Sigmoid colon (tissue), 4 donors: Measurements from ENCODE around the gene MYOF.

Source experiments
- EP300 ChIP-seq, 4 donors: sonication (generic); formaldehyde crosslinking; IDR thresholded peaks; one replicate each; pipeline ENCODE4 v1.6.1; 2017; ENCODE audit warnings: antibody characterized with exemption in 4 of 4
- POLR2A ChIP-seq, 2 donors: fragments of 450-650 bp; IDR thresholded peaks; one replicate each; pipeline ENCODE4 v1.6.1; 2016; ENCODE audit warnings: antibody characterized with exemption in 2 of 2, mild to moderate bottlenecking in 2 of 2, moderate library complexity in 2 of 2
- TF ChIP-seq, protein P1 (sequence below), 4 experiments: fragments of 450-650 bp in 3 of 4; fragments of 200-600 bp in 1 of 4; IDR thresholded peaks; one replicate each; pipeline ENCODE4 v1.5.1; 2016 to 2019; ENCODE audit warnings: antibody characterized with exemption in 4 of 4, mild to moderate bottlenecking in 3 of 4, moderate library complexity in 2 of 4

DNA sequence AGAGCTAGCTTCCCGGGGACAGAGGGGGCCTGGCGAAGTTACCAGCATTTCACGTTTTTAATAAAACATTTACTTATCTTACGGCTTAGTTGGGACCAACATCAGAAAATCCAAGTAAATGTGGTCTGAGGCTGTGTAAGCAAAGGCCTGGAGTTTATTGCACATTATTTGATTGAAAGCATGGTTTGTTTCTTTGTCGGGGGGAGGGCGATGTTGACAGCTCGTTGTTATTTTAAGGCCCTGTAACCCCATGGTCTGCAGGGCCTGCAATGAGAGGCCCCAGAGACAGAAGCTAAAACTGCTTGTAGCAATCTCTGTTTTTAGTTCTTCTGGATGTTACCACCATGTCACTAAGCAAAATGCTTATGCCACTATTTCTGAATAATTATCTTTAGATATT lies 88.9 kb downstream of the MYOF start:
- no peak for TF ChIP-seq EP300 (IDR thresholded peaks at IDR 0.05)
- TF ChIP-seq, protein P1, sequence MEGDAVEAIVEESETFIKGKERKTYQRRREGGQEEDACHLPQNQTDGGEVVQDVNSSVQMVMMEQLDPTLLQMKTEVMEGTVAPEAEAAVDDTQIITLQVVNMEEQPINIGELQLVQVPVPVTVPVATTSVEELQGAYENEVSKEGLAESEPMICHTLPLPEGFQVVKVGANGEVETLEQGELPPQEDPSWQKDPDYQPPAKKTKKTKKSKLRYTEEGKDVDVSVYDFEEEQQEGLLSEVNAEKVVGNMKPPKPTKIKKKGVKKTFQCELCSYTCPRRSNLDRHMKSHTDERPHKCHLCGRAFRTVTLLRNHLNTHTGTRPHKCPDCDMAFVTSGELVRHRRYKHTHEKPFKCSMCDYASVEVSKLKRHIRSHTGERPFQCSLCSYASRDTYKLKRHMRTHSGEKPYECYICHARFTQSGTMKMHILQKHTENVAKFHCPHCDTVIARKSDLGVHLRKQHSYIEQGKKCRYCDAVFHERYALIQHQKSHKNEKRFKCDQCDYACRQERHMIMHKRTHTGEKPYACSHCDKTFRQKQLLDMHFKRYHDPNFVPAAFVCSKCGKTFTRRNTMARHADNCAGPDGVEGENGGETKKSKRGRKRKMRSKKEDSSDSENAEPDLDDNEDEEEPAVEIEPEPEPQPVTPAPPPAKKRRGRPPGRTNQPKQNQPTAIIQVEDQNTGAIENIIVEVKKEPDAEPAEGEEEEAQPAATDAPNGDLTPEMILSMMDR (IDR thresholded peaks at IDR 0.05), result no peak
- TF ChIP-seq POLR2A (IDR thresholded peaks at IDR 0.05), result no peak
